B cell (primary cell): ENCODE measurements around the gene ADAMTS8. TPM values are rescaled to one million over a fixed set of nuclear protein-coding genes. Genes with fewer than 3 reads are reported as not detected.

Experiments used
- ATAC-seq: fragments of 200-7000 bp; cut with Tn5 transposase; one replicate; pipeline ENCODE4 v1.10.0; 2021; ENCODE audit warnings: low read depth, mild to moderate bottlenecking, moderate number of reproducible peaks, moderate library complexity
- CTCF ChIA-PET: fragments of 350-600 bp; sonication (Branson Sonifier 250); formaldehyde crosslinking; loops from one replicate; lab custom pipeline; 2021; ENCODE audit warnings: antibody characterized with exemption, inconsistent platforms; lab: Charles Lee
- POLR2A ChIA-PET: fragments of 350-600 bp; sonication (Branson Sonifier 250); formaldehyde crosslinking; loops from one replicate; lab custom pipeline; 2021; ENCODE audit warnings: antibody characterized with exemption; lab: Charles Lee
- DNase-seq: peaks from one replicate; pipeline ENCODE4 v3.0.0; 2013
- H2AFZ ChIP-seq: 2 replicates; pipeline ENCODE4 v1.6.1; 2012; ENCODE audit warnings: mild to moderate bottlenecking, low read depth, low read length; ENCODE audit not compliant: insufficient read depth, poor library complexity, severe bottlenecking
- H3K27ac ChIP-seq, 2 donors: 1 replicate in 1 of 2; 2 replicates in 1 of 2; pipeline ENCODE4 v1.5.1; 2012 to 2013; ENCODE audit warnings: low read length in 2 of 2, mild to moderate bottlenecking in 2 of 2, moderate library complexity in 1 of 2
- H3K27me3 ChIP-seq, 4 experiments: fragments of 200-600 bp in 1 of 4; sonication (generic) in 1 of 4; replicated peaks in 1 of 4; 1 replicate in 2 of 4; 2 replicates in 2 of 4; pipeline versions ENCODE4 v1.6.1 to v1.7.0; 2013 to 2016; ENCODE audit warnings: low read length in 3 of 4, mild to moderate bottlenecking in 2 of 4, mixed read lengths in 1 of 4, moderate library complexity in 1 of 4; ENCODE audit not compliant: insufficient read depth in 4 of 4, control insufficient read depth in 3 of 4; ENCODE audit errors: control extremely low read depth in 1 of 4
- H3K36me3 ChIP-seq, 2 experiments: replicated peaks in 1 of 2; 1 replicate in 1 of 2; 2 replicates in 1 of 2; pipeline versions ENCODE4 v1.6.1 to v1.7.1; 2013; ENCODE audit warnings: low read length in 1 of 2; ENCODE audit not compliant: insufficient read depth in 2 of 2, control insufficient read depth in 1 of 2; ENCODE audit errors: control extremely low read depth in 1 of 2, extremely low read depth in 1 of 2
- H3K4me1 ChIP-seq, 2 donors: fragments of 200-600 bp in 1 of 2; sonication (generic) in 1 of 2; 1 replicate in 1 of 2; 2 replicates in 1 of 2; pipeline versions ENCODE4 v1.5.1 to v1.6.1; 2013 to 2017; ENCODE audit warnings: low read length in 2 of 2; ENCODE audit not compliant: control insufficient read depth in 2 of 2, insufficient read depth in 2 of 2
- H3K4me2 ChIP-seq: replicated peaks from 2 replicates; pipeline ENCODE3; 2012; ENCODE audit warnings: mild to moderate bottlenecking, low read depth, low read length; ENCODE audit not compliant: poor library complexity, severe bottlenecking
- H3K4me3 ChIP-seq, 5 experiments: fragments of 200-600 bp in 1 of 5; sonication (generic) in 1 of 5; 1 replicate in 3 of 5; 2 replicates in 2 of 5; pipeline versions ENCODE4 v1.5.1 to v1.7.0; 2011 to 2016; ENCODE audit warnings: low read length in 4 of 5, mild to moderate bottlenecking in 4 of 5, low read depth in 2 of 5, control low read depth in 1 of 5, moderate library complexity in 1 of 5; ENCODE audit not compliant: insufficient read depth in 1 of 5; ENCODE audit errors: control extremely low read depth in 1 of 5, extremely low read depth in 1 of 5
- H3K79me2 ChIP-seq: fragments of 200-600 bp; sonication (generic); one replicate; pipeline ENCODE4 v1.6.0; 2016; ENCODE audit warnings: low read length; ENCODE audit not compliant: control insufficient read depth, insufficient read depth
- H3K9ac ChIP-seq: fragments of 200-600 bp; sonication (generic); 2 replicates; pipeline ENCODE4 v1.6.1; 2017; ENCODE audit warnings: mild to moderate bottlenecking, low read length, moderate library complexity
- H3K9me3 ChIP-seq, 3 donors: one replicate each; pipeline versions ENCODE4 v1.6.1 to v1.7.1; 2013; ENCODE audit warnings: low read length in 2 of 3; ENCODE audit not compliant: control insufficient read depth in 2 of 3, insufficient read depth in 1 of 3; ENCODE audit errors: control extremely low read depth in 1 of 3
- H4K20me1 ChIP-seq: 2 replicates; pipeline ENCODE4 v1.6.0; 2012; ENCODE audit warnings: mild to moderate bottlenecking, low read length; ENCODE audit not compliant: insufficient read depth, control insufficient read depth, poor library complexity, severe bottlenecking
- H3K27ac Mint-ChIP-seq: one replicate; pipeline ENCODE4 v1.8.0; 2021; ENCODE audit warnings: mixed read lengths
- H3K27me3 Mint-ChIP-seq: one replicate; pipeline ENCODE4 v1.8.0; 2021; ENCODE audit warnings: mixed read lengths
- H3K4me1 Mint-ChIP-seq: one replicate; pipeline ENCODE4 v1.8.0; 2021; ENCODE audit warnings: mixed read lengths
- H3K4me3 Mint-ChIP-seq: one replicate; pipeline ENCODE4 v1.8.0; 2021; ENCODE audit warnings: mixed read lengths
- H3K9me3 Mint-ChIP-seq: one replicate; pipeline ENCODE4 v1.8.0; 2022; ENCODE audit warnings: mixed read lengths; ENCODE audit not compliant: insufficient read depth
- CTCF ChIP-seq: fragments of 200-600 bp; IDR thresholded peaks from one replicate; pipeline ENCODE4 v1.8.0; 2022; ENCODE audit warnings: antibody characterized with exemption, mild to moderate bottlenecking
- EZH2 ChIP-seq: IDR thresholded peaks from 2 replicates; pipeline ENCODE4 v1.6.1; 2012; ENCODE audit warnings: borderline replicate concordance, low read depth, mild to moderate bottlenecking, moderate library complexity, low read length; ENCODE audit not compliant: insufficient read depth, poor library complexity, severe bottlenecking
- WGBS: methylation state at CpG from one replicate; pipeline ENCODE4 v1.1.5; 2013; ENCODE audit warnings: missing lambda C conversion rate; ENCODE audit not compliant: insufficient coverage; 5-methylcytosine and 5-hydroxymethylcytosine counted together
- intact Hi-C: fragments of 100-400 bp; cut with micrococcal nuclease; formaldehyde crosslinking; loops from one replicate; pipeline ENCODE4 v1.10.0; 2022
- polyA plus RNA-seq: library from polyadenylated mRNA; depleted of rRNA; stranded (reverse); fragments of >200 nt; gene quantifications from 2 replicates; pipeline ENCODE4 v1.2.3, GENCODE V29; 2012
- total RNA-seq, 2 donors: library from RNA; stranded (reverse); fragments of 120-200 nt in 1 of 2; gene quantifications; 1 replicate in 1 of 2; 2 replicates in 1 of 2; pipeline versions ENCODE4 v1.2.3 to v1.2.4, GENCODE V29; 2013 to 2022

ADAMTS8 gene
- total and polyA plus RNA-seq, 2 donors (not counting 1 experiment from before 2014, with no cell fraction given): not detected

GRCh38 chr11:130472434-130472961, 44.1 kb upstream of the ADAMTS8 start:
- no peaks in the 10 kb centered on the region for H3K36me3 ChIP-seq
- ChIA-PET CTCF (no interaction called here), POLR2A (no interaction called here)
- intact Hi-C loops: no loop called here
- H3K9ac ChIP-seq: no peak overlapping the region
- H3K9me3 ChIP-seq: no peaks in the 10 kb centered on the region
- no peaks in the 10 kb centered on the region for H3K79me2 ChIP-seq
- no peak for ATAC-seq
- H2AFZ ChIP-seq: no peak overlapping the region
- no peak overlapping the region for H3K4me3 ChIP-seq
- WGBS: 93% methylated on average over 4 of the region's 7 CpGs
- no peak overlapping the region for H3K27ac Mint-ChIP-seq
- DNase-seq: no peak
- H3K4me1 ChIP-seq: no peaks in the 10 kb centered on the region
- no peak overlapping the region for H3K4me2 ChIP-seq
- no peaks in the 10 kb centered on the region for H4K20me1 ChIP-seq
- H3K4me1 Mint-ChIP-seq: no peaks in the 10 kb centered on the region
- no peaks in the 10 kb centered on the region for H3K27me3 ChIP-seq
- H3K4me3 Mint-ChIP-seq: no peak overlapping the region
- TF ChIP-seq CTCF: no peak
- TF ChIP-seq EZH2: no peak
- H3K9me3 Mint-ChIP-seq: no peaks in the 10 kb centered on the region
- H3K27me3 Mint-ChIP-seq: peaks cover 8% of the 10 kb centered on the region
- H3K27ac ChIP-seq: no peak overlapping the region

DNA sequence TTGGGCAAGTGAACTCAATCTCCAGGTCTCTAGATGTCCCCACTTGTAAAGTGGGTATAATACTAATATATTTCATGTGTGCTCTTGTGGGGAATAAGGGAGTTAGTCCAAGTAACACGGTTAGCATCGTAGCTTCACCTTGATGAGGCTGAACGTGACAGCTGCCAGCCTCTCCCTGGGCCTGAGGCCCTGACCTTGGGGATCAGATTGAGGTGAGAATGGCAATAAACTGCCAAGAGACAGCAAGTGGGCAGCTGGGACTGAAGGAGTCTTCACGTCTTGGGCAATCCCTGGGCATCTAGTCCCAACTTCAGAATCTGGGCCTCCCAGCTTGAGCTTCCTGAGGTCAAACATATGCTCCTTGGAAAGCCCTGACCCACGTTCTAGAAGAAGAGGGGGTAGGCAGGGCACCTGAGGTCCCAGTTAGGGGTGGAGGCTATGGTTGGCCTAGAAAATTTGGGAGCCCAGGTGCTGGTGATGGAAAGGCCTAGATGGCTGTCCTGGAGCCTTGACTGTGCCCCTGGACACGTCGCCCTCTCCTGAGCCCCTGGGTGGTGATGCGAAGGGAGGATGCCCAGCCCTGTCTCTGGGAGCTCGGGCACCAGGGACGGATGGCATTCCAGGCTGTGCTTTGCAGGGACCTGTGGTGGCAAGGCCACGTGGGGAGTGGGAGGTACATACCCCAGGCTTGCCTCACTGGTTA, 43.5 kb upstream of the ADAMTS8 start:
- no peaks in the 10 kb centered on the region for H3K79me2 ChIP-seq
- ChIA-PET CTCF (no interaction called here), POLR2A (no interaction called here)
- H3K27me3 ChIP-seq: no peaks in the 10 kb centered on the region
- 85% methylated on average over 11 of the region's 11 CpGs for WGBS
- no peaks in the 10 kb centered on the region for H3K4me1 Mint-ChIP-seq
- H3K9ac ChIP-seq: no peak overlapping the region
- H3K4me3 ChIP-seq: no peak overlapping the region
- no peaks in the 10 kb centered on the region for H4K20me1 ChIP-seq
- ATAC-seq: no peak
- H3K9me3 ChIP-seq: no peaks in the 10 kb centered on the region
- intact Hi-C loops: no loop called here
- no peak overlapping the region for H3K4me3 Mint-ChIP-seq
- no peaks in the 10 kb centered on the region for H3K4me1 ChIP-seq
- H3K27ac Mint-ChIP-seq: no peak overlapping the region
- no peak overlapping the region for H3K27ac ChIP-seq
- no peak overlapping the region for H2AFZ ChIP-seq
- H3K4me2 ChIP-seq: no peak overlapping the region
- H3K36me3 ChIP-seq: no peaks in the 10 kb centered on the region
- DNase-seq: no peak
- no peaks in the 10 kb centered on the region for H3K9me3 Mint-ChIP-seq
- peaks cover 4% of the 10 kb centered on the region for H3K27me3 Mint-ChIP-seq
- TF ChIP-seq CTCF (no peak), EZH2 (no peak)
